ENCODE data around the gene SIRT7.

SIRT7 gene

GRCh38 chr17:81902023-81902652, 15.8 kb downstream of the SIRT7 start, which contains the start of gene NPB:
Gene NPB, plus strand, starts transcription at chr17:81902238. Its CDS starts 40 bp downstream, at chr17:81902278.
- H3K9me3 Mint-ChIP-seq = no peaks in the 10 kb centered on the region
- no peak for TF ChIP-seq CTCF (IDR thresholded peaks at IDR 0.05; ENCODE audit: unreplicated experiment in 3 of 3)
- H3K27ac Mint-ChIP-seq = no peak within 1 kb of the TSS
- peaks cover 19% of the 10 kb centered on the region for H3K36me3 Mint-ChIP-seq (ENCODE audit: low read depth)
- peaks cover 16% of the 10 kb centered on the region for H3K27me3 Mint-ChIP-seq (ENCODE audit: low read depth)
- no peaks in the 10 kb centered on the region for H3K4me1 Mint-ChIP-seq
- peak within 1 kb of the TSS; percentile 29 to 58 (median 39) for H3K4me3 Mint-ChIP-seq

DNA sequence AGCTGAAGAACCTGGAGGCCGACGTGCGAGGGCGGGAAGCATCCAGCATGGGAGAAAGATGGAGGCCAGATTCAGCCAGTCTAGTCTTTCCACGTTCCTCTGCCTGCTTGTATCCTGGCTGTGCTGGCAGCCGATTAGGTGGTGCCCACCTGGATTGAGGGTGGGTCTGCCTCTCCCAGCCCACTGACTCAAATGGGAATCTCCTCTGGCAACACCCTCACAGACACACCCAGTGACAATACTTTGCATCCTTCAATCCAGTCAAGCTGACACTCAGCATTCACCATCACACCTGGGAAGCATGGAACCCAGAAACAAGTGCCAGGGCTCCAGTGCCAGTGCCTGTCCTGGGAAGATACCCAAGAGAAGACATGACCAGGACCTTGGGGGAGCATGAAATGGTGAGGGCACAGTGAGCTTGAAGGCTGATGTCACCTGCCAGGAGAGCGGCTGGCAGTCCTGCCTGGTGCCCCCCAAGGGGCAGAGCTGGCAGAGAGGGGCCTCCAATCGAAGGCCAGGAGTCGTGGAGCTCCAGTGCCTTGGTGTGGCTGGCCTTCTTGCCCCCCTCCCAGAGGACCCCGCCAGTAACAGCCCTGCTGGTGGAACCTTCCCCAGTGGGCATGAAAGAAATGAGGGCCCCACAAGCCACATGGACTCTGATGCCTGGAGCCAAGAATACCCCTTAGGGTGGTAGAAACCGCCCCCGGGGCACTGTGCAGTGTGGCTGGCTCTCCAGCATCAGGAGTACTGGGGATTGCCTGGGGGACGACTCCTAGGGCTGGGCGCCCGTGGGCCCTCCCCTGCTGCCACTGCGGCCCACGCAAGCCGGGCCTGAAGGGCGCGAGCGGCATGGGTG, 16.6 kb downstream of the SIRT7 start:
- no peak overlapping the region for H3K27ac Mint-ChIP-seq

GRCh38 chr17:81900181-81900820, 17.7 kb downstream of the SIRT7 start:
- H3K27me3 Mint-ChIP-seq (ENCODE audit: low read depth) = peaks cover 16% of the 10 kb centered on the region
- peaks cover 26% of the 10 kb centered on the region for H3K36me3 Mint-ChIP-seq (ENCODE audit: low read depth)
- TF ChIP-seq CTCF (IDR thresholded peaks at IDR 0.05; ENCODE audit: unreplicated experiment in 3 of 3) = no peak
- H3K9me3 Mint-ChIP-seq = no peaks in the 10 kb centered on the region
- H3K27ac Mint-ChIP-seq = no peak overlapping the region
- no peaks in the 10 kb centered on the region for H3K4me1 Mint-ChIP-seq
- no peak overlapping the region for H3K4me3 Mint-ChIP-seq

More for the DNA sequence above, 16.6 kb downstream of the SIRT7 start:
- Mint-ChIP-seq H3K4me3 (peak overlapping the region; percentile 58 to 67 (median 62)), H3K4me1 (no peaks in the 10 kb centered on the region), H3K36me3 (ENCODE audit: low read depth) (peaks cover 20% of the 10 kb centered on the region), H3K27me3 (ENCODE audit: low read depth) (peaks cover 16% of the 10 kb centered on the region), H3K9me3 (no peaks in the 10 kb centered on the region)
- TF ChIP-seq CTCF (IDR thresholded peaks at IDR 0.05; ENCODE audit: unreplicated experiment in 3 of 3) = no peak

GRCh38 chr17:81899514-81900166, 18.3 kb downstream of the SIRT7 start:
- no peak overlapping the region for H3K27ac Mint-ChIP-seq
- H3K36me3 Mint-ChIP-seq (ENCODE audit: low read depth) = peaks cover 29% of the 10 kb centered on the region
- no peaks in the 10 kb centered on the region for H3K9me3 Mint-ChIP-seq
- TF ChIP-seq CTCF (IDR thresholded peaks at IDR 0.05; ENCODE audit: unreplicated experiment in 3 of 3) = no peak
- H3K27me3 Mint-ChIP-seq (ENCODE audit: low read depth) = peaks cover 16% of the 10 kb centered on the region
- H3K4me3 Mint-ChIP-seq = no peak overlapping the region
- H3K4me1 Mint-ChIP-seq = no peaks in the 10 kb centered on the region

GRCh38 chr17:81898885-81899284, 19.1 kb downstream of the SIRT7 start:
- H3K27ac Mint-ChIP-seq = no peak overlapping the region
- no peak for TF ChIP-seq CTCF (IDR thresholded peaks at IDR 0.05; ENCODE audit: unreplicated experiment in 3 of 3)
- H3K4me1 Mint-ChIP-seq = no peaks in the 10 kb centered on the region
- peaks cover 16% of the 10 kb centered on the region for H3K27me3 Mint-ChIP-seq (ENCODE audit: low read depth)
- H3K4me3 Mint-ChIP-seq = no peak overlapping the region
- H3K36me3 Mint-ChIP-seq (ENCODE audit: low read depth) = peaks cover 29% of the 10 kb centered on the region
- no peaks in the 10 kb centered on the region for H3K9me3 Mint-ChIP-seq

All from nephron (organoid).